ENCODE data around the gene IFI44. TPM values are rescaled to one million over a fixed set of nuclear protein-coding genes. Genes with fewer than 3 reads are reported as not detected.

IFI44 gene
- total and polyA plus RNA-seq, 2 donors (not counting 3 experiments of a cell fraction or from before 2014, with no cell fraction given) = 11.8 to 12.3 TPM

GRCh38 chr1:78620666-78621065, 29.0 kb upstream of the IFI44 start:
- CTCF ChIA-PET = interaction anchor here (0.9 to 4.6 kb wide), 9 partner anchors 9 to 583 kb away, joined by 3 to 25 read pairs (median 4); no protein-coding TSS in a partner anchor

More at GRCh38 chr1:78620666-78621065, 29.0 kb upstream of the IFI44 start:
- Histone ChIP-seq H3K36me3 (ENCODE audit: control insufficient read depth in 2 of 2, extremely low read depth in 1 of 2, insufficient read depth in 2 of 2, low read length in 2 of 2) (no peaks in the 10 kb centered on the region), H3K9me3 (replicated peaks; ENCODE audit: control insufficient read depth, insufficient read depth, low read length) (no peaks in the 10 kb centered on the region), H4K20me1 (replicated peaks; ENCODE audit: control insufficient read depth, extremely low read depth, insufficient read depth, low read length) (no peaks in the 10 kb centered on the region), H3K9ac (replicated peaks; ENCODE audit: extremely low read depth, insufficient read depth, low read length) (peak overlapping the region; percentile 21), H3K4me2 (ENCODE audit: insufficient read depth, low read length) (peak overlapping the region; percentile 79), H3K4me1 (ENCODE audit: control insufficient read depth, extremely low read depth, insufficient read depth, low read length) (peaks cover 18% of the 10 kb centered on the region), H3K9me1 (replicated peaks; ENCODE audit: control insufficient read depth, extremely low read depth, insufficient read depth, low read length) (no peaks in the 10 kb centered on the region), H3K27ac (ENCODE audit: insufficient read depth, low read depth, low read length) (no peak overlapping the region), H3K4me3 (replicated peaks in 1 of 3; ENCODE audit: insufficient read depth in 1 of 3, low read depth in 1 of 3, low read length in 3 of 3) (peak overlapping the region; percentile 2 to 35 (median 27)), H2AFZ (ENCODE audit: low read depth, low read length) (peak overlapping the region; percentile 40), H3K27me3 (ENCODE audit: control insufficient read depth in 2 of 2, insufficient read depth in 2 of 2, low read length in 2 of 2) (no peaks in the 10 kb centered on the region), H3K79me2 (ENCODE audit: control insufficient read depth, insufficient read depth, low read length) (no peaks in the 10 kb centered on the region)
- dilution Hi-C loops (cut with MboI; ENCODE audit: extremely low pct_ligation_motif_present, low sequenced_read_pairs) (no loop called here), intact Hi-C loops (cut with micrococcal nuclease) (loop anchor here (1.0 kb wide), 1 partner anchor 29 kb away; the partner anchor contains the start of gene IFI44)
- TSS peak; percentile 71 for BruUV-seq (replicated peaks)
- peak; percentile 20 for DNase-seq (ENCODE audit: low read depth, low spot score)
- FAIRE-seq = no peak
- POLR2A ChIA-PET = no interaction called here
- TF ChIP-seq FOS (IDR thresholded peaks at IDR 0.05; ENCODE audit: borderline replicate concordance, insufficient read depth, low read length) (no peak), MYC (IDR thresholded peaks at IDR 0.05; ENCODE audit: low read depth, low read length) (no peak), POLR2AphosphoS5 (IDR thresholded peaks at IDR 0.05; ENCODE audit: insufficient read depth, low read depth, low read length) (no peak), EZH2 (IDR thresholded peaks at IDR 0.05; ENCODE audit: borderline replicate concordance, low read depth, low read length, severe bottlenecking) (no peak), POLR2A (IDR thresholded peaks at IDR 0.05; ENCODE audit: low read depth, low read length) (no peak), JUN (IDR thresholded peaks at IDR 0.05; ENCODE audit: borderline replicate concordance, insufficient read depth, insufficient read length, low read depth) (no peak), GATA2 (IDR thresholded peaks at IDR 0.05; ENCODE audit: insufficient read depth, insufficient read length, low read depth, low read length) (no peak), MAX (IDR thresholded peaks at IDR 0.05; ENCODE audit: insufficient read depth, insufficient read length) (no peak), CTCF (IDR thresholded peaks at IDR 0.05; ENCODE audit: extremely low read depth in 1 of 2, insufficient read depth in 1 of 2, low read depth in 1 of 2, low read length in 2 of 2) (no peak)

Measured in endothelial cell of umbilical vein (primary cell).